SU-DHL-6 (cell line): ENCODE data around the gene WWOX.

Experiments
- H2AFZ ChIP-seq: fragments of 200-600 bp; sonication (generic); 2 replicates; pipeline ENCODE4 v1.6.1; 2014; ENCODE audit warnings: low read depth, mild to moderate bottlenecking, moderate library complexity, mixed read lengths, antibody characterized with exemption, low read length; ENCODE audit not compliant: severe bottlenecking
- H3F3A ChIP-seq: fragments of 200-600 bp; shearing (Covaris generic); 2 replicates; pipeline ENCODE4 v1.6.0; 2016; ENCODE audit warnings: antibody characterized with exemption, mild to moderate bottlenecking; ENCODE audit not compliant: insufficient read depth
- H3K27ac ChIP-seq: fragments of 200-600 bp; sonication (generic); 2 replicates; pipeline ENCODE4 v1.5.1; 2016; ENCODE audit warnings: low read depth, mild to moderate bottlenecking, low read length, moderate library complexity, mixed read lengths
- H3K27me3 ChIP-seq: fragments of 200-600 bp; sonication (generic), shearing (Covaris generic); 2 replicates; pipeline ENCODE4 v1.6.0; 2014; ENCODE audit warnings: mild to moderate bottlenecking, low read length
- H3K36me3 ChIP-seq: fragments of 200-600 bp; sonication (generic); 2 replicates; pipeline ENCODE4 v1.6.1; 2014; ENCODE audit warnings: mild to moderate bottlenecking, low read length, mixed read lengths
- H3K4me2 ChIP-seq: fragments of 300-600, 200-600 bp; shearing (Covaris generic), sonication (generic); 2 replicates; pipeline ENCODE4 v1.6.0; 2014; ENCODE audit warnings: low read length, low read depth, mild to moderate bottlenecking; ENCODE audit not compliant: poor library complexity, severe bottlenecking
- H3K4me3 ChIP-seq: fragments of 200-600 bp; sonication (generic); 2 replicates; pipeline ENCODE4 v1.5.1; 2014; ENCODE audit warnings: antibody characterized with exemption, low read length, mild to moderate bottlenecking, mixed read lengths; ENCODE audit not compliant: insufficient read depth, poor library complexity, severe bottlenecking
- H3K79me2 ChIP-seq: fragments of 200-600 bp; sonication (generic); 2 replicates; pipeline ENCODE4 v1.6.1; 2014; ENCODE audit warnings: mild to moderate bottlenecking, low read length, moderate library complexity; ENCODE audit not compliant: insufficient read depth
- H3K9ac ChIP-seq: fragments of 200-600 bp; sonication (generic); 2 replicates; pipeline ENCODE4 v1.7.0; 2014; ENCODE audit warnings: mild to moderate bottlenecking, low read length
- H3K9me2 ChIP-seq: fragments of 200-600 bp; sonication (generic); replicated peaks from 2 replicates; pipeline ENCODE4 v1.6.1; 2014; ENCODE audit warnings: low read length; ENCODE audit not compliant: insufficient read depth
- H3K9me3 ChIP-seq: fragments of 200-600 bp; sonication (generic); 2 replicates; pipeline ENCODE4 v1.6.1; 2014; ENCODE audit warnings: low read length, mixed read lengths; ENCODE audit not compliant: insufficient read depth
- H4K20me1 ChIP-seq: fragments of 200-600 bp; sonication (generic); 2 replicates; pipeline ENCODE4 v1.6.1; 2014; ENCODE audit warnings: low read depth, mild to moderate bottlenecking, antibody characterized with exemption, low read length, moderate library complexity, mixed read lengths
- EZH2phosphoT487 ChIP-seq: fragments of 200-600 bp; sonication (generic), shearing (Covaris generic); conservative IDR thresholded peaks from 2 replicates; pipeline ENCODE4 v1.6.1; 2018; ENCODE audit warnings: mild to moderate bottlenecking, antibody characterized with exemption, low read length, moderate library complexity, mixed read lengths
- TF ChIP-seq, protein P1 (sequence below): fragments of 200-600 bp; sonication (generic); IDR thresholded peaks from one replicate; pipeline ENCODE4 v1.5.1; 2017; ENCODE audit warnings: antibody characterized with exemption, mild to moderate bottlenecking, low read length, moderate library complexity; ENCODE audit not compliant: insufficient read depth, poor library complexity, severe bottlenecking

WWOX gene

DNA sequence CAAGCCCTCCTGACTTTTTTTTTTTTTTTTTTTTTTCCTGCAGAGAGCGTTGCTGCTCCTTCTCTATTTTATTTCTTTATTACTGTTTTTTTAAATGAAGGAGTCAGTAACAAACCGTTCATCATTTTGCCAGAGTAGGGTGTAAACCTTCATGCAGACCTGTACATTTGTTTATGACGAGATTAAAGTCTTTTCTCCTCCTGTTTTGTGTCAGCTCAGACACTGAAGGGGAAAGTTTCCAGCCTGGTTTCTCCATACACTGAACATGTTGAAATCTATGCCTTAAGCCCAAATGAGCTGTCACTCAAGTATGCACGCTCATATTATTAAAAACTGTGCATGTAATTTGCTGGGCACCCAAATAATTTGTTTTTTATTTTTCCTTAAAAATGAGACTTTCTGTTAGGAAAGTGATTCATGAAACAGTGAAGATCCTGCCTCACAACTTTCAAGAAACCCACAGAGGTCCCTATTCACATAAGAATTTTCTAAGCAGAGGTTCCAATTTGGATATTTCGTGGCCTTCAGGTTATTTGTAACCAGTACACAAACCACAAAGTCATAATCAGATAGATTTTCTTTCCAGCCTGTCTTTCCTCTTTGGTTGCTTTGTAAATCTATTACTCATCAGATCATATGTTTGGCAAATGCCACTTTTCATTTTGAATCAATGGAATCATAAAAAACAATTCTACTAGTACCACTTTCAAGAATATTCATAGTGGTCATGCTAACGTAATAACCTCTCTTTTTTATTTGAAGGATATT, 800.8 kb downstream of the WWOX start:
- Histone ChIP-seq H3K4me2 (no peak overlapping the region), H3K4me3 (no peak overlapping the region), H3K79me2 (no peaks in the 10 kb centered on the region), H3K27ac (no peak overlapping the region), H4K20me1 (no peaks in the 10 kb centered on the region), H3K9me2 (no peaks in the 10 kb centered on the region), H3K9me3 (no peaks in the 10 kb centered on the region), H3K9ac (no peak overlapping the region), H3F3A (no peaks in the 10 kb centered on the region), H3K36me3 (no peaks in the 10 kb centered on the region), H2AFZ (no peak overlapping the region), H3K27me3 (no peaks in the 10 kb centered on the region)
- TF ChIP-seq EZH2phosphoT487: no peak
- TF ChIP-seq, protein P1, sequence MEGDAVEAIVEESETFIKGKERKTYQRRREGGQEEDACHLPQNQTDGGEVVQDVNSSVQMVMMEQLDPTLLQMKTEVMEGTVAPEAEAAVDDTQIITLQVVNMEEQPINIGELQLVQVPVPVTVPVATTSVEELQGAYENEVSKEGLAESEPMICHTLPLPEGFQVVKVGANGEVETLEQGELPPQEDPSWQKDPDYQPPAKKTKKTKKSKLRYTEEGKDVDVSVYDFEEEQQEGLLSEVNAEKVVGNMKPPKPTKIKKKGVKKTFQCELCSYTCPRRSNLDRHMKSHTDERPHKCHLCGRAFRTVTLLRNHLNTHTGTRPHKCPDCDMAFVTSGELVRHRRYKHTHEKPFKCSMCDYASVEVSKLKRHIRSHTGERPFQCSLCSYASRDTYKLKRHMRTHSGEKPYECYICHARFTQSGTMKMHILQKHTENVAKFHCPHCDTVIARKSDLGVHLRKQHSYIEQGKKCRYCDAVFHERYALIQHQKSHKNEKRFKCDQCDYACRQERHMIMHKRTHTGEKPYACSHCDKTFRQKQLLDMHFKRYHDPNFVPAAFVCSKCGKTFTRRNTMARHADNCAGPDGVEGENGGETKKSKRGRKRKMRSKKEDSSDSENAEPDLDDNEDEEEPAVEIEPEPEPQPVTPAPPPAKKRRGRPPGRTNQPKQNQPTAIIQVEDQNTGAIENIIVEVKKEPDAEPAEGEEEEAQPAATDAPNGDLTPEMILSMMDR: no peak

DNA sequence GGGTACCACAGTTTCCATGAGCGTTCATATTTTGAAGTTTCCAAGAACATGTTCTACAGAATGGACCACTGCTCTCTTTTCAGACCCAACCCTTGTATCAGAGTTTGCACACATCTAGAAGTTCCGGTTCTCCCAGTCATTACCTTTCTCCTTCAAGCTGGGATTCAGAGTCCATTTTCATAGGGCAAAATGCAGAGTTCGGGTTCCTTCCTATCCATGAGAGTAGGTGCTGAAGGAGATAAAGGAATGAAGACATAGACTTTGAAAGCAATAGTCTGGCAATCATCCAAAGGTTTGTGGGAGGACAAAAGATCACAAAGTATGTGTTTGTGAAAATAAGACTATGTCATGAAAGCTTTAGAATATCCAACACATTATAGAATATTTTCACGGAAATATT, 801.5 kb downstream of the WWOX start:
- Histone ChIP-seq H3K9ac (no peak overlapping the region), H3K4me2 (no peak overlapping the region), H2AFZ (no peak overlapping the region), H3K27ac (no peak overlapping the region), H3K9me2 (no peaks in the 10 kb centered on the region), H3F3A (no peaks in the 10 kb centered on the region), H3K9me3 (no peaks in the 10 kb centered on the region), H3K4me3 (no peak overlapping the region), H3K79me2 (no peaks in the 10 kb centered on the region), H3K36me3 (no peaks in the 10 kb centered on the region), H3K27me3 (no peaks in the 10 kb centered on the region), H4K20me1 (no peaks in the 10 kb centered on the region)
- no peak for TF ChIP-seq EZH2phosphoT487
- TF ChIP-seq, protein P1: no peak

DNA sequence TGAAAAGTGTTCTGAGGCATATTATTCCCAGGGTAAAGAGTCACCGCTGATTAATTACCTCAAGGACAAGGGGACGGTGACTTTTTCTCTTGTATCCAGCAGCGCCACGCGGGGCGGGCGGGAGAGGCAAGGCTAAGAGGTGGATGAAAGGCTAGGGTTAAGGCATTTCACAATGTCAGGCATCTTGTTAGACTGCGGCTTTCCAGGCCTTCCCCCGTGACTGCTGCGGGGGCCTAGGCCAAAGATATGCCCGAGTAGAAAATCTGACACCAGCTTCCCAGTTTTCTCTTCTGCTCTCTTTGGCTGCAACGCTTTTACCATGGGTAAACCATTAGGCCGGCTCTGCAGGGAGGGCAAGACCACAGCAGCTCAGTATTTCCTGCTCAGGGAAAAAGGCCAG, 802.9 kb downstream of the WWOX start:
- Histone ChIP-seq H3K9ac (no peak overlapping the region), H3K79me2 (no peaks in the 10 kb centered on the region), H3K4me3 (no peak overlapping the region), H2AFZ (no peak overlapping the region), H3K36me3 (no peaks in the 10 kb centered on the region), H4K20me1 (no peaks in the 10 kb centered on the region), H3K4me2 (no peak overlapping the region), H3K9me3 (no peaks in the 10 kb centered on the region), H3K27me3 (no peaks in the 10 kb centered on the region), H3K27ac (no peak overlapping the region), H3K9me2 (no peaks in the 10 kb centered on the region), H3F3A (no peaks in the 10 kb centered on the region)
- TF ChIP-seq, protein P1: no peak
- TF ChIP-seq EZH2phosphoT487: no peak
